ENCODE results near the gene CCDC9.

CCDC9 gene

DNA sequence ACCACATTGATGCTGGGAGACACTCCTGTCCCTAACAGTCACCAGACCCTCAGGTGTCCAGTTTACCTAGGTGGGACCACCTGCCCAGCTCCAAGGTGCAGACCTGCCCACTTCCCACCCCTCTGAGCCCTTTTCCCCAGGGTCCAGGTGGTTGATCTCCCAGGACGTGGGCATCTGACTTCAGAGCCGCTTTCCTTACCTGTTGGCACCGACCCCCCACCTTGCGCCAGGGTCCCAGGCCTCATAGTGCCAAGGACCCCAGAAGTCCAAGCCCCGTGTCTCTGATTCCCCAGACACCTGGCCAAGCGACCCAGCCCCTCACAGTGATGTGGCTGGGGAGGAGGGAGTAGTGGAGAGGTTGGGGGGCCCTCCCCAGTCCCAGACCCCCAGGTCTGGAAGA is 15.8 kb upstream of the CCDC9 start:
- peak overlapping the region; percentile 36 for H3K4me2 ChIP-seq (ENCODE audit: low read length)
- H3K27me3 ChIP-seq (ENCODE audit: control insufficient read depth, insufficient read depth, low read length): no peaks in the 10 kb centered on the region
- no peaks in the 10 kb centered on the region for H3K9me3 ChIP-seq (ENCODE audit: control insufficient read depth, low read length)
- peaks cover 12% of the 10 kb centered on the region for H3K4me1 ChIP-seq
- H3K27ac ChIP-seq: no peak overlapping the region
- no peaks in the 10 kb centered on the region for H3K79me2 ChIP-seq
- H3K36me3 ChIP-seq (ENCODE audit: control insufficient read depth, insufficient read depth, low read length): no peaks in the 10 kb centered on the region
- TF ChIP-seq, protein P1, sequence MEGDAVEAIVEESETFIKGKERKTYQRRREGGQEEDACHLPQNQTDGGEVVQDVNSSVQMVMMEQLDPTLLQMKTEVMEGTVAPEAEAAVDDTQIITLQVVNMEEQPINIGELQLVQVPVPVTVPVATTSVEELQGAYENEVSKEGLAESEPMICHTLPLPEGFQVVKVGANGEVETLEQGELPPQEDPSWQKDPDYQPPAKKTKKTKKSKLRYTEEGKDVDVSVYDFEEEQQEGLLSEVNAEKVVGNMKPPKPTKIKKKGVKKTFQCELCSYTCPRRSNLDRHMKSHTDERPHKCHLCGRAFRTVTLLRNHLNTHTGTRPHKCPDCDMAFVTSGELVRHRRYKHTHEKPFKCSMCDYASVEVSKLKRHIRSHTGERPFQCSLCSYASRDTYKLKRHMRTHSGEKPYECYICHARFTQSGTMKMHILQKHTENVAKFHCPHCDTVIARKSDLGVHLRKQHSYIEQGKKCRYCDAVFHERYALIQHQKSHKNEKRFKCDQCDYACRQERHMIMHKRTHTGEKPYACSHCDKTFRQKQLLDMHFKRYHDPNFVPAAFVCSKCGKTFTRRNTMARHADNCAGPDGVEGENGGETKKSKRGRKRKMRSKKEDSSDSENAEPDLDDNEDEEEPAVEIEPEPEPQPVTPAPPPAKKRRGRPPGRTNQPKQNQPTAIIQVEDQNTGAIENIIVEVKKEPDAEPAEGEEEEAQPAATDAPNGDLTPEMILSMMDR (IDR thresholded peaks at IDR 0.05): no peak
- no peak overlapping the region for H3K4me3 ChIP-seq (ENCODE audit: low read depth, low read length)
- H3K9ac ChIP-seq: no peak overlapping the region
- H2AFZ ChIP-seq: no peak overlapping the region

DNA sequence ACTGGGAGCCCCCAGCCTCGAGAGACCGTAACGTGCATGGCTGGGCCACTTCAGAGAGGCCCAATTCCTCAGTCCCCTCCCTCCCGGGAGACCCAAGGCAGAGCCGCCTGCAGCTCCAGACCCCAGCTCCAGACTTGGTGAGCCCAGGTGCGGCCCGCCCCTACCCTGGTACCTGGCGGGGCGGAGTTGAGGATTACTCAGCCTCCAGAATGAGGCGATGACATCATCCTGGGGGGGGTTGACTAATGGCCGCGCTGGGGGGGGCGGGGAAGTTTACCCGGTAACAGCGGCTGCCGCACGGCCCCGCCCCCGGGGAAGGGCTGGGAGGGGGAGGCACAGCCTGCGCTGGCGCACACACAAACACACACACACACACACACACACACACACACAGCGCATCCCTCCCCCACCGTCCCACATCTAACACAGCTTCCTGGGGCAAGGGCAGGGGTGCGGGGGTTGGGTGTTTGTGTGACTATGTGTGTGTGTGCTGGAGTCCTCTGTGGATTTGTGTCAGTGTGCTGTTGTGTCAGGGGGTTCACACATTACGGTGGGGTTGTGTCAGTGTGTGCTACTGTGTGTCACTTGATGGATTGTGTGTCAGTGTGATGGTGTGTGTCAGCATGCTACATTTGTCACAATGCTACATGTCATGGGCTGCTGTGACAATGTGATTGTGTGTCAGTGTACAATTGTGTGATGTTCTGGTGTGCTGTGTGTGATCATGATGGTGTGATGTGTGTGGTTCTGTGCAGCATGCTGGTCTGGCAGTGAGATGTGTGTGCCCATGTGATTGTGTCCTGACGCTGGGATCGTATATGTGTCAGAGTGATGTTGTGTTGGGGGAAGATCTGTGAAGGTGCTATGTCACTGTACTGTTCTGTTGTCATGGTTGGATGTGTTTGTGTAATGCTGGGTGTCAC is 15.1 kb upstream of the CCDC9 start:
- peak overlapping the region; percentile 42 for H3K4me3 ChIP-seq (ENCODE audit: low read depth, low read length)
- peaks cover 12% of the 10 kb centered on the region for H3K4me1 ChIP-seq
- no peaks in the 10 kb centered on the region for H3K27me3 ChIP-seq (ENCODE audit: control insufficient read depth, insufficient read depth, low read length)
- H2AFZ ChIP-seq: peak overlapping the region; percentile 38
- no peak overlapping the region for H3K27ac ChIP-seq
- no peaks in the 10 kb centered on the region for H3K79me2 ChIP-seq
- no peaks in the 10 kb centered on the region for H3K9me3 ChIP-seq (ENCODE audit: control insufficient read depth, low read length)
- no peaks in the 10 kb centered on the region for H3K36me3 ChIP-seq (ENCODE audit: control insufficient read depth, insufficient read depth, low read length)
- H3K9ac ChIP-seq: no peak overlapping the region
- TF ChIP-seq, protein P1 (IDR thresholded peaks at IDR 0.05): no peak
- H3K4me2 ChIP-seq (ENCODE audit: low read length): peak overlapping the region; percentile 36

DNA sequence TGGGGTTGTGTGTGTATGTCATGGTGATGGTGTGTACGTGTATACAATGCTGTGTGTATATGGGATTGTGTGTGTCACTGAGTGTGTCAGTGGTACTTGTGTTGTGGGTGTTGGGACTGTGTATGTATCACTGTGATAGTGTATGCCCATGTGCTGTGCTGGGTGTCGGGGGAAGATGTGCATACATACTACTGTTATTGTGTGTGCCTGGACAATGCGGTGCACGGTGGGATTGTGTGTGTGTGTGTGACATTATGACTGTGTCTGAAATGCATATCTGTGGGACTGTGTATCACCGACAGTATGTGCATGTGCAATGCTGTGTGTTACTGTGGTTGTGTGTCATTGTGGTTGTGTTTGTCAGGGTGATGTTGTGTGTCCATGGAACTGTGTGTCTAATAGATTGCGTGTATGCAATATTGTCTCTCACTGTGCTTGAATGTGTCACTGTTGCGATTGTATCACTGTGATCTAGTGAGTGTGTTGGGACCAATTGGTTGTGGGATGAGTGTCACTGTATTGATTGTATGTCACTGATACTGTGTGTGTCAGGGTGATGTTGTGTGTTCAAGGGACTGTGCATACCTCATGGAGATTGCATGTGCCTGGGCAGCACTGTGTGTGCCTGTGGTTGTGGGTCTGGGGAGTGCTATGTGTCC is 14.3 kb upstream of the CCDC9 start:
- Histone ChIP-seq H3K4me1 (peaks cover 12% of the 10 kb centered on the region), H3K9me3 (ENCODE audit: control insufficient read depth, low read length) (no peaks in the 10 kb centered on the region), H3K79me2 (no peaks in the 10 kb centered on the region), H3K27ac (no peak overlapping the region), H3K36me3 (ENCODE audit: control insufficient read depth, insufficient read depth, low read length) (no peaks in the 10 kb centered on the region), H3K27me3 (ENCODE audit: control insufficient read depth, insufficient read depth, low read length) (no peaks in the 10 kb centered on the region), H3K9ac (no peak overlapping the region), H3K4me2 (ENCODE audit: low read length) (no peak overlapping the region), H3K4me3 (ENCODE audit: low read depth, low read length) (no peak overlapping the region), H2AFZ (no peak overlapping the region)
- TF ChIP-seq, protein P1 (IDR thresholded peaks at IDR 0.05): no peak

DNA sequence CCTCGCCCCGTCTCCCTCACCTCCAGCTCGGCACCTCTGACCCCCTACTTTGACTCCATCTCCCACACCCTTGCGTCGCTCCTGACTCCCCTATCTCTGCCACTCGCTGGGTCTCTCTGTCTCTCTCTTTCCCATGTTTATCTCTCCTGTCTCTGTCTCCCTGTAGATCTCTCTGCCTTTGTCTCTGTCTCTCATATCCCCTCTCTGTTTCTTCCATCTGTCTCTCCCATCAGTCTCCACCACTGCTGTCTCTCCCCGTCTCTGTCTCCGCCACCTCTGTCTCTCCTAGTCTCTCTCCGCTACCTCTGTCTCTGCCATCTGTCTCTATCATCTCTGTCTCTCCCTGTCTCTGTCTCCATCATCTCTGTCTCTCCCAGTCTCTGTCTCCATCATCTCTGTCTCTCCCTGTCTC is 13.0 kb upstream of the CCDC9 start:
- Histone ChIP-seq H3K4me1 (peaks cover 12% of the 10 kb centered on the region), H3K4me3 (ENCODE audit: low read depth, low read length) (peak overlapping the region; percentile 49), H3K36me3 (ENCODE audit: control insufficient read depth, insufficient read depth, low read length) (no peaks in the 10 kb centered on the region), H3K27ac (peak overlapping the region; percentile 61), H3K9me3 (ENCODE audit: control insufficient read depth, low read length) (no peaks in the 10 kb centered on the region), H3K4me2 (ENCODE audit: low read length) (peak overlapping the region; percentile 26), H3K9ac (no peak overlapping the region), H2AFZ (peak overlapping the region; percentile 61), H3K79me2 (no peaks in the 10 kb centered on the region), H3K27me3 (ENCODE audit: control insufficient read depth, insufficient read depth, low read length) (no peaks in the 10 kb centered on the region)
- TF ChIP-seq, protein P1 (IDR thresholded peaks at IDR 0.05): no peak
